NCI-H510A treated with DMSO at 0.1 percent for 48 hours (cell line): ENCODE results near the gene SLCO4A1.

ENCODE experiments used
- DNase-seq: peaks from one replicate; lab custom pipeline; 2025; lab: John Stamatoyannopoulos, UW

The SLCO4A1 gene

DNA sequence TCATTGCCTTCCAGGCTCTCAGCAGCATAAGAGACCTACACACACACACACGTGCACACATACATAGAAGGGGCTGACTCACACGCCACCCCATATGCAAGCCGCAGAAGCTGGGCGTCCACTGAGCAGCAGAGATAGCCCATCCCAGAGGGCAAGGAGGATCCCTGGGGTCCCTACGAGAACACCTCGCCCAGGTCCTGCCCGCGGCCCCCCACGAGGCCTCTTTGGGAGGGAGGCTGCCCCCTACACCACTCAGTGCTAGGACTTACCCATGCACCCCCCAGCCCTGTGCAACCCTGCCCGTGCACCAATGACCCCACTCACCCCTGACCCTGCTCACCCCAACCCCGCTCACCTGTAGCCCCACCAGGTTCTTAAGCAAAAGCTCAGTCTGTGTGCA is 45.8 kb downstream of the SLCO4A1 start:
- no peak for DNase-seq

DNA sequence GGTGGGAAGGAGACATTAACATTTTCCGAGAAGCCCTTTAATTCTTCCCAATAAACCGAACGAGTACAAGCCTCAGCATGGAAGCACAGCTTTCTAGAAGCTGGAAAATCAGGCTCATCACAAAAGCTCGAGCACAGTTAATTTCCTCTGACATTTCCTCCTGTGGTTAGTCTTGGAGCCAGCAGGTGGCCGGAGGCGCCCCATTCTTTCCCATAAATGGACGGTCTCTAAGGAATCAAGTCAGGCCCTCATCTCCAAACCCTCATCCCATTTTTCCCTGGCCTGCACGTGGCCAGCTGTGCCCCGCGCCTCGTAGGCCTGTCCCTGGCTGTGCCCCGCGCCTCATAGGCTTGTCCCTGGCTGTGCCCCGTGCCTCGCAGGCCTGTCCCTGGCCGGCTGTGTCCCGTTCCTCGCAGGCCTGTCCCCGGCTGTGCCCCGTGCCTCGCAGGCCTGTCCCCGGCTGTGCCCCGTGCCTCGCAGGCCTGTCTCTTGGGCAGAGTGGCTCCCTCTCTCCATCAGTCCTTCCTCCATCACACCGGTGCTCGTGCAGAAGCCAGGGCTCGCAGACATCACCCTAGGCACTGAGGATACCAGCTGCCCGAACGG is 46.7 kb downstream of the SLCO4A1 start:
- DNase-seq, result no peak

DNA sequence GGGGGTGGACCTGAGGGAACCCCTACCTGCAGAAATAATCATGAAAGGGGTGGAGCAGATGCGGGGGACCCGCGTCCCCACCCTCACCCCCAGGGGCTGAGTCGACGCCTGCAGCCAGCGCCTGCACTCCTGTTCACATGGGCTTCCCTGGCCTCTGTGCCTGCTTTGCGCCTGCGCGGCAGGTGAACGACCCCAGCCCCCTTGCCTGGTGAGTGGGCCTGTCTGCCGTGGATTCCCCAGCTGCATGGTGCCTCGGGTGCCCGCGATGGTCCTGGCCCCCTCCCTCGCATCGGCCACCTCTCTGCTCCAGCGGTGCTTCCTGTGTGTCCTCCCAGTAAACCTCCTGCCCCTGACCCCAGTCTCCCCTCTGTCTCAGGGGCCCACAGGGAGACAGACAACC is 47.6 kb downstream of the SLCO4A1 start:
- no peak for DNase-seq

DNA sequence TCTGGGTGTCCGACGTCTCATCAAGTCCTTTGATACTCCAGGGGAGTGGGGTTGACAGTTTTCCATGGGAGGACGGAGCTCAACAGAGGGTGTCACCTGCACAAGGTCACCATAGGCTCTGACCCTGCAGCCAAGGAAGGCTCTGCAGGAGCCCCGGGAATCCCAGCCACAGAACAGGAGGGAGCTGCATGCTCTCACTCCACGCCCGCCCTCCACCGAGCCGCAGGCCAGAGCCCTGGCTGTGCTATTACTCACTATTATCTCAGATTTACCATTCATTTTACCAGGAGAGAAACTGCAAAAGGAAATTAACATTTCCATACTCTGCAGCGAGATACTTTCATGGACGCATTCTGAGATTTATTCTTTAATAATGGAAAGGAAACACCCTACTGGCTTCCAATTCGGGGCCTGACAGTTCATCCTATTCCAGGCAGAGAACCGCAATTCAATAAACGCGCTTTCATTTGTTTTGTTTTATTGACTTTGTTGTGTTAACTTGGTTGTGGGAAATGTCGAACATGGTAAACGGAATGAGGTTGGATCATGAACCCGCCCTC is 48.0 kb downstream of the SLCO4A1 start:
- no peak for DNase-seq

DNA sequence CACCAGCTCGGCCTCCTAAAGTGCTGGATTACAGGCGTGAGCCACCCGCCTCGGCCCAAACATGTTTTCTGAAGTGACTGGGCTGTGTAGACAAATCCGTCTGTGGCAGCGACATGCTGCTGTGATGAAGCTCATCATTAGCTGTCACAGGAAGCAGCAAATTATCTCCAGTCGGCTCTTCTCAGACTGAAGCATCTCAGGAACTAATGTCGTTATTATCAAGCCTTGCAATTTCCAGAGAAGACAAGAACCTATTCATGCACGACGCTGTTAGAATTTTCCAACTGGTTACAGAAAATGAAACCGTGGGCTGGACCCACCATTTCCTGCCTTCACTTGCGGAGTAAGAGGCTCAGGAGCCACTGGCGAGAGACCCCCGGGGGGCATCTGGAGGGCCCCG is 49.2 kb downstream of the SLCO4A1 start:
- DNase-seq, result no peak

DNA sequence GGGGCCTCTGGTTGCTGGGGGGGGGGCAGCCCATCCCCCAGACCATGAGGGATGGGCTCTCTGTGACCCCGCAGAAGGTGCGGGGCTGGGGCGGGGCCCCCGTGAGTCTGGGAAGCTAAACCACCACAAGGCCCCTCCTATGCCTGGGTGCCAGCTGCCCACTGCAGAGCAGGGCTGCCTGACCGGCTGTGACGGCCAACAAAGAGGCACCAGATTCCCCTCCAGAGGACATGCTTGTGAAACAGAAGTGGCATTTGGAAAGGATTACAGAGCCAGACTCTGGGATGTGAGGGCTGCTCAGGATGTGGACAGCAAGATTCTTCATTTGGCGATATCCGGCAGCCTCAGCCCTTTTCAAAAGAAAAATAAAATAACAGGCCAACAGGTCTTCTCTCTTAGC is 49.9 kb downstream of the SLCO4A1 start:
- no peak for DNase-seq

DNA sequence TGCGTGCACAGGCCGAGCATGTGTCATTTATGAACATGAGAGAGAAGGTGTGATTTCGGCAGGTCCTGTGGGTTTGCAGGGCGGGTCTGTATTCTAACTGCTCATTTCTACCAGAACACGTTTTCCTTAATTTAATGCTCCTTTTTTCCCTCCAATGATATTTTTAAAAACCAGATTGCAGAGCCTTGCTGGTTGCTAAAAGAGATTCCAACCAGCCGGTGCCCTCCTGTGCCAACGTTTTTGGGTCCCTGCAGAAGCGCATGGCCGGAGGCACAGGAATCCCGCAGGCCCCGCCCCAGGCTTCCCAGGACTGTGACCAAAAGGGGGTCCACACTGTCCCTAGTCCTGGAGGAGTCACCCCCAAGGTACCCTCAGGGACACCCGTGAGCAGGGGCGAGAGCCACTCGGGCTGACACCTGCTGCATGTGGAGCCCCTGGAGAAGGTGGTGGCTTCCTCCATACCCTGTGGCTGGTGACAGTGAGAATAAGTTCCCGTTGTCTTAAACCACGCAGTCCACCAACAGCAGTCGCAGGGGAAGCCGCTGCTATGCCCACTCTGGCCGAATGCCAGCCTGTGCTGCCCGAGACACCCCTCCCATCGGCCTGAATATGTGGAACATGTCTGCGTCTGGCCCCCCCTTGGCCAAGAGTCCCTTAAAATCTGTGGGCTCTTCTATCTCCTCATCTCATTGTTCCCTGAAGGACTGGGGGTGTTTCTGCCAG is 50.7 kb downstream of the SLCO4A1 start:
- DNase-seq, result no peak

DNA sequence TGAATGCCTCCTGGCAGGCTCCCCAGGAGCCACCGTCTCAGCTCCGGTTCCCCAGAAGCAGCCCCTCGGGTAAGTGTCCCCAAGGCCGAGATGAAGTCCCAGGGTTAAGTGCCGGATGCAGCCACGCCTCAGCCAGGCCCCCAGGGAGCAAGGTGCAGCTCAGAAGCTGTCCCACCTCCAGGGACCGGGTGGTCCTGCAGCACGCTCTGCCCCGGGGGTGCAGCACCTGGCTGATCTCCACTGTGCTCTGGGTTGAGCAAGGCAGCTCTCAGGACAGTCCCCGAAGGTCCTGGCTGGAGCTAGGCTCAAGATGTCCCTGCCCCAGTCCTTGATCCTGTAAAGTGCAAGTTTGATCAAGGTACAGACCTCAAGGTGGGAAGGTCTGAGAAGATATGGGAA is 51.2 kb downstream of the SLCO4A1 start:
- DNase-seq, result no peak

DNA sequence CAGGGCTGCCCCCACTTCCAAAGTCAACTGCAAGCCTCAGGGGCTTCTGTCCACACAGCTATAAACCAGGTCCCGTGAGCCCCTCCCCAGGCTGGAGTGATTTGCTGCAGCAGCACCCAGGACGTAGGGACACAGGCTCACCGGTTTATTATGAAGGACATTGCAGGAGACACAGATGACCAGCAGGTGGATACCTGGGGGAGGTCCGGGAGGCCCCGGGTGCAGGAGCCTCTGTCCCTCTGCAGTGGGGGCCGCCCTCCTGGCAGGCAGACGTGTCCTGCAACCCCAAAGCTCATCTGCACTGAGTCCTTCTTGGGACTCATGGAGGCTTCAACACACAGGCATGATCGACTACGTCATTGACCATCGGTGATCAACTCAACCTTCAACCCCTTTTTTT is 51.8 kb downstream of the SLCO4A1 start:
- no peak for DNase-seq

DNA sequence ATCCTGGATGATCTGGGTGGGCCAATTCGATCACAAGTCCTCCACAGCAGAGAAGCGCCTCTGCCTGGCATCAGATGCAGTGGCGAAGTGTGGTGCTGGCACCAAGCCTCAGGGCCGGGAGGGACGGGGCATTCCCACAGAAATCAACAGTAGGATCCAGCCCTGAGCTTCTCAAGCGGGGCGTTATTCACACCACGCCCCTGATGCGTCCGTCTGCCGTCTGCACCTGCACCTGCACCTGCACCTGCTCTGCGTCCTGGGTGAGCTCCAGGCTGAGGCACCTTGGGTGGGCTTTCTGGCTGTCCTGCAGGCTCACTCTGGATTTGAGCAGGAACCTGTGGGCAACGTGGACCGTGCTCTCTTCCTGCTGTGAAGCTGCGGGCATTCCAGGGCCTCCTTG is 52.6 kb downstream of the SLCO4A1 start:
- DNase-seq, result no peak

DNA sequence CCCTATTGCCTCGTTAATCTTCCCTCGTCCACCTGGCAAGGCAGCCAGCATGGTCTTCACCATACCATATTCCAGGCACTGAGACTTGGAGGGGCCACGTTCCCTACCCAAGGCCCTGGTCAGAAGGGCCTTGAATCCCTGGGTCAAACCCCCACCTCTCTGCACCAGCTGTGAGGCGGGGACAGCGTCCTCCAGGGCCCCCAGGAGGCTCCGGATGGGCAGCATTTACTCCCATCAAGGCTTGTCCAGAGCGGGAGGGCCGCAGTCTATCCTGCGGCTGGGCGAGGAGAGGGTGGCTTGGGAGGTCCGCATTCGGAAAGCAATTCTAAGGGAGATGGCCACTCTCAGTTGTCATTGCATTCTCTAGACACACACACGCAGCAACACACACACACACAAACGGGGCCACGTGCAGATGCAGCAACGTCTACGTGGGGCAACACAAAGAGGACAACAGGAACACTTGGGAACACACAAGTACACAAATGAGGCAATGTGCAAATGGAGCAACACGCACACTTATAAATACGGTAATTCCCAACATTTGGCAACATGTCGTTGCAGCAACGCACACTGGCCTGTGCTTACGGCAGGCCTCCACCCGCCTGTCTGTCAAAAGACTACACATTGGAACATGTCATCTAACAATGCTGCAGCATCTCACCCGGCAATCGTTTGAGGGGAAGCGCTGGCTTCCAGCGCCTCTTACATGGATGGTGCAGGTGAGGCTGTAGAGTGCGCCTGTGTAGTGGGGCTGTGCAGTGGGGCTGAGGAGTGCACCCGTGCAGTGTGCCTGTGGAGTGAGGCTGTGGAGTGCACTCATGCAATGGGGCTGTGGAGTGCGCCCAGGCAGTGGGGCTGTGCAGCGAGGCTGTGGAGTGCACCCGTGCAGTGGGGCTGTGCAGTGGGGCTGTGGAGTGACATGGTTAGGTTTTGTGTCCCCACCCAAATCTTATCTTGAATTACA is 53.4 kb downstream of the SLCO4A1 start:
- DNase-seq, result no peak

DNA sequence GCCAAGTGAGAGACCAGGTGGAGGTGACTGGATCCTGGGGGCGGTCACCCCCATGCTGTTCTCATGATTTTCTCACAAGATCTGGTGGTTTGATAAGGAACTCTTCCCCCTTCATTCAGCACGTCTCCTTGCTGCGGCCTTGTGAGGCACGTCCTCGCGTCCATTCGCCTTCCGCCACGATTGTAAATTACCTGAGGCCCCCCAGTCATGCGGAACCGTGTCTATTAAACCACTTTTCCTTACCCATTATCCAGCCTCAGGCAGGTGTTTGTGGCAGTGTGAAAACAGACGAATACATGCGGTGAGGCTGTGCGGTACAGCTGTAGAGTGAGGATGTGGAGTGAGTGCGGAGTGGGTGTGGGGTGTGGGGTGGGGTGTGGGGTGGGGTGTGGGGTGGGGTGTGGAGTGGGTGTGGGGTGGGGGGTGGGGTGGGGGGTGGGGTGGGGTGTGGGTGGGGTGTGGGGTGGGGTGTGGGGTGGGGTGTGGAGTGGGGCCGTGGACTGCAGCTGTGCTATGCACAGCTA is 54.2 kb downstream of the SLCO4A1 start:
- no peak for DNase-seq

DNA sequence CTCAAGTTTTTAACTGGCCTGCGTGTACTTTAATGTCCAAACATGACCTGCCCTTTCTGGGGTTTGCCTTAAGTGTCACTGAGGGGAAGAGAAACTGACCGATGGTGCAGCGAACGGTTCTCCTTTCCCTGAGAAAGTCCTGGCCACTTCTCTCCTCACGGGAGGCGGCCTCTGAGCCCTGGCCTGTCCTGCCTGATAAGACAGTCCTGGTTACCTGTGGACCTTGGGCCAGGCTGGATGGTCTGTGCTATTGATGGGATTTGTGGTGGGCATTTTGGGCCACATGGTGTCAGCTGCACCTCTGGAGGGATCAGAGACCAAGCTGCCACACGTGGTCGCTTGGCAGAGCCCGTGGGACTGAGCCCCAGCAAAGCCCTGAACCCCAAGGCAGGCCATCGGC is 54.7 kb downstream of the SLCO4A1 start:
- no peak for DNase-seq

DNA sequence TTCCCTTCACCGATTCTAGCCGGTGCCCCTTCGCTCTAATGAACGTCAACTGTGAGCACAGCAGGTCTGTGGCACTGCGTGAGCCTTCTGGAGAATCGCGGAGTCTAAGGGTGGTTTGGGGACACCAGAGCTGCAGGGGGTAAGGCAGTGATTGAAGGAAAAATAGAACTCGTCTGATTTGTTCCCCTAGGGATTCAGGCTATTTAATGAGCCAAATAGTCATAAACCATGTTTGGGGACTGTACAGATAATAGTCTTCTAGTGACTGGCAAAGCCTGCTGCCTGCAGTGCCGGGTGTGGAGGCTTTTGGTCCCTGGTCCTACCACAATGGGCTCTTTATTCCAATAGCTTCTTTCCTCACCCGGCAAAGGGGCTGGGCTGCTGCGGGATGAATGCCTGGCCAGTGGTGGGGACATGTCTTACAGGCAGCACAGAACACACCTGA is 55.2 kb downstream of the SLCO4A1 start:
- no peak for DNase-seq

DNA sequence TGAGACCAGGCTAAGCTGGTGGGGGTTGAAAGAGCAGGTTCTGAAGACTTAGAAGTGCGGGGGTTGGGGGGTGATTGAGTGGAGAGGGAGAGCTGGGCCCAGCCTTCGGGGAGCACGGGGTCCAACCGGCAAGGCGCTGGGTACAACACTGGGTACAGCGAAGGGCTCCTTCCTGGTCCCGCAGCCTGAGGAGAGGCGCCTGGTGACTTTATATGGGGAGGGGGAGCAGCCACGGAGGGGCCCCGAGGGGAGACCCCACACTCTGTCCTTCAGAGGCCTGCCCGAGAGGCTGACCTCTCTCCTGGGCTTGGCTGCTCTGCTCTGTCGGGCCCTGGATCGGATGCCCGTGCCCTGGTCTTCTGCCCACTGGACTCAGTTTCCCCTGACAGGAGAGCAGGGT is 55.9 kb downstream of the SLCO4A1 start:
- DNase-seq, result no peak

DNA sequence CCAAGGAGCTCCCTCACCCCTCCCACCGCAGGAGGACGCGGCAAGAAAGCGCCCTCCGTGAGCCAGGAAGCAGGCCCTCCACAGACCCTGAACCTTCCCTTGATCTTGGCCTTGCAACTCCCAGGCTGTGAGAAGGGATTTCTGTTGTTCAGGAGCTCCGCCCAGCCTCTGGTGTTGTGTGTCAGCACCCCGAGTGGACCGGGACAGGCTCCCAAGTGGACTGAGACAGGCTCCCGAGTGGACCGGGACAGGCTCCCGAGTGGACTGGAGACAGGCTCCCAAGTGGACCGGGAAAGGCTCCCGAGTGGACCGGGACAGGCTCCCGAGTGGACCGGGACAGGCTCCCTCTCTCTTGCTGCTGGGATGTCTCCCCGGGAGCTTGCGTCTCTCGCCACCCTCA is 57.0 kb downstream of the SLCO4A1 start:
- DNase-seq, result no peak

DNA sequence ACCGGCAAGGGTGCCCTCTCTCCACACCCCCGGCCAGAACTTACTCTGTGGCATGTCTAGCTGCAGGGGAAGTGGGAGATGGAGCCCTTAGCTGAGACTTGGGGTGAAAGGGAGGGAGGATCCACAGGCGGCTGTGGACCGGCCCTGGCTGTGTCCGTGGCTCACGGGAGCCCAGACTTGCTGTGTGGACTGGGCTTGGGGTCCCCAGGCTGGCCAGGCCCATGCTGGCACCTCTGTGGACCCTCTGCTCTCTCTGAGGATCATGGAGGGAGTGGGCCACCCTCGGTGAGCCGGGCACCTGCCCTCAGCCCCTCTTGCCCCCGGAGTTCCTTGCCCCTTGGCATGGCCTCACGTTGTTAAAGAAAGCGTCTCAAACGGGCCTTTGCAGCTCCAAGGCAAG is 57.4 kb downstream of the SLCO4A1 start:
- no peak for DNase-seq

DNA sequence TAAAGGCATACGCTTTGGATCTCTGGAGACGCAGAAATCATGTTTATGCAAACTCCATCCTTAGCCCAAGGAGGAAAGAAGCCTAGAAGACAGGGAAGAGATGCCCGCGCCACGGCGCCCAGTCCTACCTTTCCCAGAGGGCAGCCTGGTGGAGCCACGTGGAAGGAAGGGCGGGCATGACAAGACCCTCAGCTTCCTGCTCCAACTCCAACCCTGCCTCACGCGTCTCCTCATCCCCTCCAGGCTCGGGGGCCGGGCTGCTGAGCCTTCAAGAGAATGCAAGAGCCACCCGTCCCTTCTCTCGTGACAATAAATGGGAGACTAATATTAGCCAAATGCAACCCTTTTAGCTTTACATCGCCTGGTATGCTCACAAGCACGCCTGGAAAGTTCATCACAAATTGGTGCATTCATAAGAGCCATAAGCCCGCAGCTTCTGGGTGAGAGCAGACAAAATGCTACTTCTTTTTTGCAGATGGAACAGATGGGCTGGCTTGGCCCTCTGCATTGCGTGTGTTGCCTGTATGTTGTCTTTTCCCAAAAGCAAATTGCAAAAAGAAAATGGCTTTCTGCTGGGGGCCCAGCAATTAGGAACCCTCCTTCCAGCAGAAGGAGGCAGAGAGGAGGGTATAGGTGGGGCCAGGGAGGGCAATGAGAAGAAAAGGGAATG is 58.1 kb downstream of the SLCO4A1 start:
- DNase-seq, result no peak

DNA sequence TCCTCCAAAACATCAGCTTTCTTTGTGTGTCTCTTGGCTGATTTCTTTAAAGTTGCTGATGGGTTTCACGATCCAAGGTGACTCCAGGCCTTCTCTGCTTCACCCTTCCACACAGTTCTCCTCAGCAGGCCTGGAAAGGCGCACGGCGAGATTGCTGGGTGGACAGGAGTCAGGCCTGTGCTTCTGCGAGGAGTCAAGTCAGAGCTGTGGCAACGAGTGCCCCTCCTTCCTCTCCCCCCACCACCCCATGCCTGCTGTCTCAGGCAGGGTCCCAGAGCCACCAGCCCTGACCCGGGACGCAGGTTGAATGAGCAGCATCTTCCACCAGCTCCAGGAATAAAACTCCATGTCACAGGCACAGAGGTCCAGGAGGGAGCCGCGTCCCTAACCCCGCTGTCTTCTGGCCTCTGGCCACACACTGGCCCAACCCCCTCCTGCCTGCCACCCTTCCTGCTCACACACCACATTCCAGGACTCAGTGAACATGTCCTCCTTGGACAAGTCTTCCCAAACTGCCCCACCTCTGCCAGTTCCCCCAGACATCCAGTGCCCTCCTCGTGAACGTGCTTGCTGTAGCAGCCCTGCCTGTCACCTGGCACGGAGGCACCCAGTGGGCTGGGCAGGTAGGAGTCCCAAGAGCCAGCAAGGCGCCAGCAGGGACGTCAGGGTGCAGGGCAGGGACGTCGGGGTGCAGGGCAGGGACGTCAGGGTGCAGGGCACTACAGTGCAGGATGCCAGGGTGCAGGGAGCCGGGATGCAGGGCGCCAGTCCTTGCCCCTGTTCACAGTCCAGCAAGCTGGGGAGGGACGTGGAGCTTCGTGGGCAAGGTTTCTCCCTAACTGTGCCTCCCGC is 59.1 kb downstream of the SLCO4A1 start:
- DNase-seq, result no peak

DNA sequence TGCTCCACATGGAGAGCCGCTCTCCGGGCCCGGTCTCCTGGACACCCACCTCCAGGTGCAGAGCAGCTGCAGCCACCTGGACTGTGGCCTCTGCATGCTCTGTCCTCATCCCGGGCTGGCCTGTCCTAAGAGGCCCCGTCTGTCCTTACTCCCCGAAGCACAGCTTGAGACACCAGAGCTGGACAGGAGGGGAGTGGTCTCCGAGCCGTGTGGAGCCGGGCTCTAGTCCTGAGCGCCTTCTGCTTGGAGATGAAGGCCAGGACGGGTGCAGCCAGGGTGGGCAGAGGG is 59.7 kb downstream of the SLCO4A1 start:
- DNase-seq, result no peak
